MM.1S (cell line): Measurements from ENCODE around the gene TELO2.

Experiments used
- CTCF ChIP-seq: fragments of 300-600 bp; sonication (generic); IDR thresholded peaks from 2 replicates; pipeline ENCODE4 v1.5.1; 2016; ENCODE audit warnings: antibody characterized with exemption, low read length, mixed read lengths
- EZH2 ChIP-seq: fragments of 300-600 bp; sonication (generic); optimal IDR thresholded peaks from 2 replicates; pipeline ENCODE3; 2017; ENCODE audit warnings: low read depth, mild to moderate bottlenecking, antibody characterized with exemption, low read length, mixed read lengths

- TF ChIP-seq CTCF: no peak
- no peak for TF ChIP-seq EZH2
Observed at GRCh38 chr16:1443980-1444729, 49.0 kb upstream of the TELO2 start, which contains the start of gene CCDC154.
